ENCODE measurements around the gene HNRNPUL1. TPM values are rescaled to one million over a fixed set of nuclear protein-coding genes. Genes with fewer than 3 reads are reported as not detected.

The HNRNPUL1 gene
- total and polyA plus RNA-seq, 3 donors from 2014 or later: 192 to 230 (median 197) TPM

DNA sequence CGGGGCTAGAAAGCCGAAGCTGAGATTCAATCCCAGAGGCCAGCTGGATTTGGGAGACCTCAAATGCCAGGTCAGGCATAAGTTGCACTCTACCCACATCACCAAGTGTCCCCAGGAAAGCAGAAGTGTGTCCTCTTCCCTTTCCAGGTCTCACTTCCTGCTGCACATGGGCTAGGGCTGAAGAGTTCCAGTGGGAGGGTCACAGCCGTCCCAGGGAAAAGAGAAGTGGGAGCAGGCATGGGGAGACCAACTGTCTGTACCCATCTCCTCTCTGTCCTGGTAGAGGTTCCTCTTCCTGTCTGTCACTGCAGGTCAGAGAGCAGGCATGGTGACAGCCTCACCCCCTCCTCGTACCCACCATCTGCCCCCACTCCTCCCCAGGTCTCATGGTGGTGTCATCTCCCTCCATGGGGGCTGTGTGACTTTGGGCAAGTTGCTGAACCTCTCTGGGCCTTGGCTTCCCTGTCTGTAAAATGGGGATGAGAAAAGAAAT is 30.4 kb upstream of the HNRNPUL1 start:
- Histone ChIP-seq H3K9me3 (no peaks in the 10 kb centered on the region), H3K4me1 (no peaks in the 10 kb centered on the region), H3K4me3 (no peak overlapping the region), H3K27ac (no peak overlapping the region), H3K36me3 (ENCODE audit: low read depth, missing control alignments) (no peaks in the 10 kb centered on the region), H3K27me3 (no peaks in the 10 kb centered on the region)
- no peak for DNase-seq
- intact Hi-C loops (cut with DNase I; ENCODE audit: low total_unique reads): no loop called here
- TF ChIP-seq POLR2A (IDR thresholded peaks at IDR 0.05): no peak
- TF ChIP-seq, protein P1, sequence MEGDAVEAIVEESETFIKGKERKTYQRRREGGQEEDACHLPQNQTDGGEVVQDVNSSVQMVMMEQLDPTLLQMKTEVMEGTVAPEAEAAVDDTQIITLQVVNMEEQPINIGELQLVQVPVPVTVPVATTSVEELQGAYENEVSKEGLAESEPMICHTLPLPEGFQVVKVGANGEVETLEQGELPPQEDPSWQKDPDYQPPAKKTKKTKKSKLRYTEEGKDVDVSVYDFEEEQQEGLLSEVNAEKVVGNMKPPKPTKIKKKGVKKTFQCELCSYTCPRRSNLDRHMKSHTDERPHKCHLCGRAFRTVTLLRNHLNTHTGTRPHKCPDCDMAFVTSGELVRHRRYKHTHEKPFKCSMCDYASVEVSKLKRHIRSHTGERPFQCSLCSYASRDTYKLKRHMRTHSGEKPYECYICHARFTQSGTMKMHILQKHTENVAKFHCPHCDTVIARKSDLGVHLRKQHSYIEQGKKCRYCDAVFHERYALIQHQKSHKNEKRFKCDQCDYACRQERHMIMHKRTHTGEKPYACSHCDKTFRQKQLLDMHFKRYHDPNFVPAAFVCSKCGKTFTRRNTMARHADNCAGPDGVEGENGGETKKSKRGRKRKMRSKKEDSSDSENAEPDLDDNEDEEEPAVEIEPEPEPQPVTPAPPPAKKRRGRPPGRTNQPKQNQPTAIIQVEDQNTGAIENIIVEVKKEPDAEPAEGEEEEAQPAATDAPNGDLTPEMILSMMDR (IDR thresholded peaks at IDR 0.05): no peak
- WGBS, 2 donors: 72 to 82% methylated on average over 4 of the region's 4 CpGs

DNA sequence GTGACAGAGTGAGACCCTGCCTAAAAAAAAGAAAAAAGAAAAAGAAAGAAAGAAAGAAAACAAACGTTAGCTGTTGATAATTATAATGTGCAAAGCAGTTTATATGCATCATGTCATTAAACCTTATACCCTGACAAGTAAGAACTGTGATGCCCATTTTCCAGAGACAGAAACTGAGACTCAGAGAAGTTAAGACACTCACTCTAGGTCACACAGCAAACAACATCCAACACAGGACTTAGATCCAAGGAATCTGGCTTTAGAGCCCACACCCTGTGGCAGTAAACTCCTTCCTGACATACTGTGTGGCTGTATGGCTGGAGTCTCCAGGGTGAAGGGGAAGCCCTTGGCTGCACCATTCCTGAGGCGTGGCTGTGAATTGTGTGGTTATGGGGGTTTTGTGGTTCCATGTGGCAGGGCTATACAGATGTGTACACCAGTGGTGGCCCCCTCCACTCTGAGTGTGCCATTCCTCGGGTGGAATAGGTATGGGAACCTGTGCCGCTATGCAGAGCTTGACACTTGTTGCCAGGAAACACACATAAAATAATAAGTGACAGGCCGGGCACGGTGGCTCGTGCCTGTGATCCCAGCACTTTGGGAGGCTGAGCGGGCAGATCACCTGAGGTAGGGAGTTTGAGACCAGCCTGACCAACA is 29.5 kb upstream of the HNRNPUL1 start:
- 72 to 90% methylated on average over 8 of the region's 8 CpGs for WGBS, 2 donors
- Histone ChIP-seq H3K27ac (no peak overlapping the region), H3K4me3 (no peak overlapping the region), H3K36me3 (ENCODE audit: low read depth, missing control alignments) (no peaks in the 10 kb centered on the region), H3K27me3 (no peaks in the 10 kb centered on the region), H3K4me1 (no peaks in the 10 kb centered on the region), H3K9me3 (no peaks in the 10 kb centered on the region)
- no peak for DNase-seq
- no peak for TF ChIP-seq POLR2A (IDR thresholded peaks at IDR 0.05)
- TF ChIP-seq, protein P1 (IDR thresholded peaks at IDR 0.05): no peak
- intact Hi-C loops (cut with DNase I; ENCODE audit: low total_unique reads): no loop called here

DNA sequence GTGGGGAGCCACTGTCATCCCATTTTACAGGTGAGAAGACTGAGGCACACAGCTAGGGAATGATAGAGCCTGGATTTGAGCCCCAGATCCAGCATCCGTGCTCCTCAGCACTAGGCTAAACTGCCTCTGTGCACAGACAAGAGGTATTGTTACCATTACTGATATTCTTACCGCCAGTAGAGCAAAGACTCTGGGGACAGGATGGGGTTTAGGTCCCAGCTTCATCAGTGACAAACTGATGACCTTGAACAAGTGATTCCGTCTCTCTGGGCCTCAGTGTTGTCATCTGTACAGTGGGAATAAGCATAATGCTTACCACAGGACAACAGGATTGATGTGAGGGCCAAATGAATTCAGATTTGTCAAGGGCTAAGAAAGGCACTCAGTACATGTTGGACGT is 28.7 kb upstream of the HNRNPUL1 start:
- no peak overlapping the region for H3K4me3 ChIP-seq
- no peaks in the 10 kb centered on the region for H3K9me3 ChIP-seq
- no peak for TF ChIP-seq POLR2A (IDR thresholded peaks at IDR 0.05)
- TF ChIP-seq, protein P1 (IDR thresholded peaks at IDR 0.05): no peak
- no peaks in the 10 kb centered on the region for H3K36me3 ChIP-seq (ENCODE audit: low read depth, missing control alignments)
- no peaks in the 10 kb centered on the region for H3K4me1 ChIP-seq
- 78 to 81% methylated on average over 4 of the region's 4 CpGs for WGBS, 2 donors
- no peaks in the 10 kb centered on the region for H3K27me3 ChIP-seq
- no peak overlapping the region for H3K27ac ChIP-seq
- intact Hi-C loops (cut with DNase I; ENCODE audit: low total_unique reads): no loop called here
- DNase-seq: no peak

DNA sequence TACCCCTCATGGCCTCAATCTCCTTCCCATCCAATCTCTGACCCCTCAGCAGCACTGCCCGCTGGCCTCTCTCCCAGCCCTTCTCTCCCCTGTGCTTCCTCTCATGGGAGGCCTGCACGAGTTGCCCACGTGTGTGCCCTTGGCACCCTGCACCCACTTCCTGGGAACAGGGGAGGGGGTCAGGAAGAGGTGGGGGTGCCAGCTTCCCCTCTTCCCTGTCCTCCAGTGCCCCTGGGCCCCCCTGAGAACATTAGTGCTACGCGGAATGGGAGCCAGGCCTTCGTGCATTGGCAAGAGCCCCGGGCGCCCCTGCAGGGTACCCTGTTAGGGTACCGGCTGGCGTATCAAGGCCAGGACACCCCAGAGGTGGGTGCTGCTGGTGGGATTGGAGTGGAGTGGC is 25.9 kb upstream of the HNRNPUL1 start:
- intact Hi-C loops (cut with DNase I; ENCODE audit: low total_unique reads): no loop called here
- H3K36me3 ChIP-seq (ENCODE audit: low read depth, missing control alignments): no peaks in the 10 kb centered on the region
- H3K4me3 ChIP-seq: no peak overlapping the region

More for the DNA sequence above, 25.9 kb upstream of the HNRNPUL1 start:
- Histone ChIP-seq H3K27ac (no peak overlapping the region), H3K9me3 (no peaks in the 10 kb centered on the region), H3K4me1 (no peaks in the 10 kb centered on the region), H3K27me3 (no peaks in the 10 kb centered on the region)
- DNase-seq: no peak
- 85 to 87% methylated on average over 8 to 10 of the region's 10 CpGs for WGBS, 2 donors
- no peak for TF ChIP-seq POLR2A (IDR thresholded peaks at IDR 0.05)
- TF ChIP-seq, protein P1 (IDR thresholded peaks at IDR 0.05): no peak
